Activated CD8-positive, alpha-beta memory T cell treated with anti-CD3 and anti-CD28 coated beads for 24 hours (primary cell): ENCODE data around the gene HSPA4.
"Not testable (repeated sequence)": the region's sequence is repeated elsewhere in the genome, so short reads cannot be mapped to it uniquely, and the experiment has no call there.

ENCODE experiments used
- DNase-seq: peaks from one replicate; pipeline ENCODE4 v3.0.0-alpha.2; 2020

Gene HSPA4

GRCh38 chr5:133051061-133051541 lies 712 bp upstream of the HSPA4 start:
- DNase-seq = no peak

DNA sequence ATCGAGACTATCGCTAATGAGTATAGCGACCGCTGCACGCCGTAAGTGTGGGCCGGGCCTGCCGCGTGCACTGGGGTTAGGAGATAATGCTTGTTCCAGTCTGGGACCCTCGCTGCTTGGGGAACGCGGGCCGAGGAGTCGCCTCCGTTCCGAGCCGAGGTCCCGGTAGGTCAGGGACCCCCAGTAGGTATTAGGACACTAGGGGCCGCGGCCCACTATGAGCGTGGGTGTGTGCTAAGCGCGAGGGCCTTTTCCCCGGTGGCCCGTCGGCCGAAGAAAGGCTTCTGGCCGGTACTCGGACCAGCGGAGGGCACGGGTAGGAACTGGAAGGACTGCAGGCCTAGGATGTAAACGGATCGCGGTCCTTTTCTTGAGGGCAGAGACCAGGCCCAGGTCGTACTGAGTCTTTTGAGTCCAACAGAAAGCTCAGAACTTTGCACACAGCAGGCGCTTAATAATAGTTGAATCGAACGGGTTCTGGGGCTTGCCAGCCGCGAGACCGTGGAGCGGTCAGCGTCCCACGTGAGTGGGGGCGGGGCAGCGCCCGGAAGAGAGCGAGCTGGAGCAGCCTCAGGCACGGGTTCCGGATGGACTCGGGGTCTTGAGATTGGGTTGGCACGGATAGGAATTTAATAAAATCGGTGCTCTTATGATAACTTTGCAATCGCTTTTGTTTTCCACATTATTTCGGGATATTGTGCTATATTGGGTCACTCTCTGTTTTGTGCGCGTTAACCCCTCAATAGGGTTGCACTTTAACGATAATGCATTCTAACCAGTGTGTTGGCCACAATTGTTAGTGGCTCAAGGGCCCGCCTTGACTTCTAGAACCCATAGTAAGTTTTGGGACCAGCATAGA lies 733 bp downstream of the HSPA4 start:
- peak; percentile 80 for DNase-seq

DNA sequence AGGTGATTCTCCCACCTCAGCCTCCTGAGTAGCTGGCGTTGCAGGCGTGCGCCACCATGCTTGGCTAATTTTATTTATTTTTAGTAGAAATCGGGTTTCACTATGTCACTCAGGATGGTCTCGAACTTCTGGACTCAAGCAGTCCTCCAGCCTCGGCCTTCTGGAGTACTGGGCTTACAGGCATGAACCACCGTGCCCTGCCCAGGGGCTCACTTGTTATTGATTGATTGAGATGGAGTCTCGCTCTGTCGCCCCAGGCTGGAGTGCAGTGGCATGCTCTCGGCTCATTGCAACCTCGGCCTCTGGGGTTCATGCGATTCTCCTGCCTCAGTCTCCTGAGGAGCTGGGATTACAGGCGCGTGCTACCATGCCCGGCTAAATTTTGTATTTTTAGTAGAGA lies 1.6 kb downstream of the HSPA4 start:
- no peak for DNase-seq

GRCh38 chr5:133054697-133055471 lies 3.1 kb downstream of the HSPA4 start:
- DNase-seq = no peak

- DNase-seq = no peak
These were observed 5.1 kb downstream of the HSPA4 start for GRCh38 chr5:133056891-133057290.

DNA sequence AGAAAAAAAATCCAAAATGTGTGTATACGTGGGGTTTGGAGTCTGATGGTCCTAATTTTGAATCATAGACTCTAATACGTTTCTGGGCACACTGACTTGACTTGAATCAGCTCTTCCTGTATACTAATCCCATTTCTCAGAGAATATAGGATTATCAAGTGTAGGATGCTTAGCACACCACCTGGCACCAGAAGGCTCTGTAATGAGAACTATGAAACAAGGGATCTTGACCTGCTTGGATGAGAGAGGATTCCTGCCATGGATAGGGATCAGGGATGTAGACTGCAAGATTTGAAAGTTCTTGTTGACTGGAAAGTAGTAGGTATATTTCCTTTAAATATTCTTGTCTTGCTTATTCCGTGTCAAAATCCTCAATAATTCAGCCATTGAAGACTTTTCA lies 7.8 kb downstream of the HSPA4 start:
- DNase-seq = no peak

DNA sequence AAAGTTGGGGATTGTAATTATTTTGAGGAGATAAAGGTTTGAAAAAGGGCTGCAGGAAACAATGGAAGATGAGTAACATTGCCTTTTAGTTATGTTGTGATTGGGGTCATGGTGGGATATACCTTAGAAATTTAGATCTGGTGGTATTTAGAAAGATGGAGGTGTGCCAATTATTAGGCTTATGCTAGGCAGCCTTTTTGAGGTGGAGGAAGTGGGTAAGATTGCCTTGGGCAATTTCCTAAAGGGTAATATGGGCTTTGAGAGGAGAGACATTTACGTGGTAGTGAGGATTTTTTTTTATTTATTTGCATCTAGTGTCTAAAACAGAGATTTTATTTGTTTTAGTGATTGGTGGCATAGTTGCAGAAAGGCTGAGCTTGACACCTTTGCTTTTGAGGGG lies 10.5 kb downstream of the HSPA4 start:
- DNase-seq = no peak

GRCh38 chr5:133063965-133064364 lies 12.2 kb downstream of the HSPA4 start:
- no peak for DNase-seq

- DNase-seq = no peak
These were observed 13.7 kb downstream of the HSPA4 start for GRCh38 chr5:133065471-133065870.

DNA sequence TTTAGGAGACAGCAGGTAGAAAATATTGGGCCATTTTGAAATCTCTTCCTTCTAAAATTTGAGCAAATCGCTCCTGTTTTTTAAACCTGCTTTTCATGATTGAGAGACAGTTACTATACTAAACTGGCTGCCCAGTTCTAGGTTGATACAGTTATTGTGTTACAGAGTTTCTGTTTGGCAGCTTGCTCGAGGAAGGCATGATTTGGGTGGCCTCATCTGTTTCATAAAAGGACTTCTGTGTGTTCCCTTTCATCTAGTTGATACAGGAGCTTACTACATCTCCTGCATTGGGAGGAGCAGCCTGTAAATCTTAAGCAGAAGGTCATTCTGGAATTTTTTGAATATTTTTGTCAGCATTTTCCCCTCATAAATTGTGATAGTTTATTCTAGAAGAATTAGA lies 14.2 kb downstream of the HSPA4 start:
- no peak for DNase-seq

DNA sequence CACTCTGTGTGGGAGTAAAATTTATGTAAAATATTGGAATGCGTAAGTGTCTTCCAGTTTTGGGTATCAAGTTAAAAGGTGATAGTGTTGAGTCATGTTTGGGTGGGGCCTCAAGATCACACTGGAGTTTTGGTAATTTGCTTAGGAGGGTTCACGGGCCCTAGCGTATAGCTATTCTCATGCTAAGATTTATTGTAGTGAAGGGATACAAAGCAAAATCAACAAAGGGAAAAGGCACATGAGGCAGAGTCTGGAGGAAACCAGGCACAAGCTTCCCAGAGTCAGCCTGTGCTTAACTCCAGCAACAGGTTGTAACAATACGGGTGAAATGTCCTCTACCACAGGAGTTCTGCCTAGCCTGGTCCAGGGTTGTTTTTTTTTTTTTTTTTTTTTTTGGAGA lies 20.2 kb downstream of the HSPA4 start:
- DNase-seq = no peak

GRCh38 chr5:133075572-133076536 lies 24.0 kb downstream of the HSPA4 start:
- DNase-seq = no peak

DNA sequence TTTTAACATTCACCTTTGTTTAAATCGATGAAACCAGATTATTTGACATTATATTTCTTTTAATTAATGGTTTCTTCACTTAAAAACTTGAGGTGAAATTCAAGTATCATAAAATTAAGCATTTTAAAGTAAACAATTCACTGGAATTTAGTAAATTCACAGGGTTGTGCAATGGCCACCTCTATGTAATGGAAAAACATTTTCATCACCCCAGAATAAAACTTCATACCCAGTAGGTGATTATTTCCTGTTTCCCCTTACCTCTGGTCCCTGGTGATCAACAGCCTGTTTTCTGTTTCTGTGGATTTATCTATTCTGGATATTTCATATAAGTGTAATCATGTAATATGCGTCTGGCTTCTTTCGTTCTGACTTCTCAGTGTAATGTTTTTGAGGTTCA lies 27.2 kb downstream of the HSPA4 start:
- no peak for DNase-seq

GRCh38 chr5:133081036-133081435 lies 29.2 kb downstream of the HSPA4 start:
- no peak for DNase-seq

DNA sequence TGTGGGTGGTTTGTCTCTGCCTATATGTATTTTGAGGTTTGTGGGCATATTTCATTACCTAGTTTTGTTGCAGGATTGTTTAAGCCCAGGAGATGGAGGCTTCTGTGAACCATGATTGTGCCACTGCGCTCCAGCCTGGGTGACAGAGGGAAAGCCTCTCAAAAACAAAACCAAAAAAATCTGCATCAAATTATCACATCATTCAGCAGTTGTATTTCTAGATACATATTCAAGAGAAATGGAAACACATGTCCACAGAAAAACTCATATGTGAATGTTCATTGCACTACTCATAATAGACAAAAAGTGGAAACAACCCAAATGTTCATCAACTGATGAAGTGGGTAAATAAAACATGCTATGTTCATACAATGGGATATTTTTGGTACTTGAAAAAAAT lies 29.9 kb downstream of the HSPA4 start:
- no peak for DNase-seq

DNA sequence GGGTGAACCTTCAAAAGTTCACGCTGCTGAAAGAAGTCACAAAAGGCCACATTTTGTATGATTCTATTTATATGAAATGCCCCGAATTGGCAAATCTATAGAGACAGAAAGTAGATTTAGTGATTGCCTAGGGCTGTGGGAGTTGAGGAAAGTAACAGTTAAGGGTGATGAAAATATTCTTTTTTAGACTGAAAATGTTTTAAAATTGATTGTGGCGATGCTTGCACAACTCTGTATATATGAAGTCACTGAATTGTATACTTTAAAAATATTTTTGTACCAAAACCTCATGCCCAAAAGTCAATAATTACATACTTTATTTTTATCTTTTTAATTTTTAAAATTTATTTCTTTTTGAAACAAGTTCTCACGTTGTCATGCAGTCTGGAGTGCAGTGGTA lies 30.3 kb downstream of the HSPA4 start:
- DNase-seq = no peak

DNA sequence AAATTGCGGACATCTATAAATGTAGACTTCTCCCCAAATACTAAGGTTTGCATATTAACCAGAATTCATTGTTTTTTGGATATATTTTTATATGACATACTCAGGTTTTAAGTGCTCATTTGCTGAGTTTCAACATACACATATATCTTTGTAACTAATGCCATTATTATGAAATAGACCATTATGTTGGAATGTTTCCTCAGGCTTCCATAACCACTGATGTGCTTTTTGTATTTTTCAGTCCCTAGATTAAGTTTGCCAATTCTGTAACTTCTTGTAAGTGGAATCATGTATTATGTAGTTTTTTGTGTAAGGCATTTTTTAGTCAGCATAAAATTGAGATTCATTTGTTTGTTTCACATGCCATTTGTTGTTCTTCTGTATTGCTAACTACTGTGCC lies 32.1 kb downstream of the HSPA4 start:
- no peak for DNase-seq

- DNase-seq = not testable (repeated sequence)
These were observed 33.4 kb downstream of the HSPA4 start for GRCh38 chr5:133085171-133085570.

GRCh38 chr5:133086366-133086875 lies 34.6 kb downstream of the HSPA4 start:
- no peak for DNase-seq

DNA sequence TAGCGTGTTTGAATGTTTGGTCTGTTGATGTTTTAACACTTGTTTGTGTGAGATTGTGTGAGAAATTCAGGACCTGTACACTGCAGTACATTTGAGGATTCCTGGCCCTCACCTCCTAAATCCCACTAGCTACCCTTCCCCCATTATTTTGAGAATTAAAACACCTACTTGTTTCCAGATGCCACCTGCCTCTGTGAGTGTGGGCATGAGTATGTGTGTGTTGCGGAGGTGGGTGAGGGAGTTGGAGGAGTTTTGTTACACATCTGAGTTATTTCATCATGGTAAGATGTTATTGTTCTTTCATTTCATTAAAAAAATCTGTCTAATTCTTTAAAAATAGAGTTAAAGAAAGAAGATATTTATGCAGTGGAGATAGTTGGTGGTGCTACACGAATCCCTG lies 36.3 kb downstream of the HSPA4 start:
- DNase-seq = no peak

GRCh38 chr5:133091034-133091433 lies 39.2 kb downstream of the HSPA4 start:
- DNase-seq = no peak

DNA sequence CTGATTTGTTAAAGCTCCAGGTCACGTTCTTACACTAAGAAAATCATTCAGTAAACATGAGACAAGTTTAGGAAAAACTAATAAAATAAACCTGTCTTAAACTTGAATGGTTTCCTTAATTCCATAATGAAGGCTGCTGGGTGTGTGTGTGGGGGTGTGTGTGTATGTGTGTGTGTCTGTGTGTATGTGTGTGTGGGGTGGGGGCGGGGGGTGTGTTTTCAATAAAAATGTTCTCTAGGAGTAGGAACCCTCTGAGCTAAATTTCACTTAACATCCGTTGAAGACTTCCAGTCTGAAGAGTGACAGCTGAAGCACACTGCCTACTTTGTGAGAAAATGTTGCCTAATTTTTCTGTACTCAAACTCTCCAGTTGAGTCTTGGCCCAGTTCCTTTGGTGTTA lies 54.5 kb downstream of the HSPA4 start:
- DNase-seq = no peak
